GM19463 (cell line): ENCODE results near the gene CLEC11A.

Experiments used
- ATAC-seq: cut with Tn5 transposase; IDR thresholded peaks from one replicate; pipeline ENCODE4 v1.9.1; 2021; ENCODE audit warnings: mild to moderate bottlenecking, moderate library complexity; ENCODE audit not compliant: unreplicated experiment

CLEC11A gene, protein sequence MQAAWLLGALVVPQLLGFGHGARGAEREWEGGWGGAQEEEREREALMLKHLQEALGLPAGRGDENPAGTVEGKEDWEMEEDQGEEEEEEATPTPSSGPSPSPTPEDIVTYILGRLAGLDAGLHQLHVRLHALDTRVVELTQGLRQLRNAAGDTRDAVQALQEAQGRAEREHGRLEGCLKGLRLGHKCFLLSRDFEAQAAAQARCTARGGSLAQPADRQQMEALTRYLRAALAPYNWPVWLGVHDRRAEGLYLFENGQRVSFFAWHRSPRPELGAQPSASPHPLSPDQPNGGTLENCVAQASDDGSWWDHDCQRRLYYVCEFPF

DNA sequence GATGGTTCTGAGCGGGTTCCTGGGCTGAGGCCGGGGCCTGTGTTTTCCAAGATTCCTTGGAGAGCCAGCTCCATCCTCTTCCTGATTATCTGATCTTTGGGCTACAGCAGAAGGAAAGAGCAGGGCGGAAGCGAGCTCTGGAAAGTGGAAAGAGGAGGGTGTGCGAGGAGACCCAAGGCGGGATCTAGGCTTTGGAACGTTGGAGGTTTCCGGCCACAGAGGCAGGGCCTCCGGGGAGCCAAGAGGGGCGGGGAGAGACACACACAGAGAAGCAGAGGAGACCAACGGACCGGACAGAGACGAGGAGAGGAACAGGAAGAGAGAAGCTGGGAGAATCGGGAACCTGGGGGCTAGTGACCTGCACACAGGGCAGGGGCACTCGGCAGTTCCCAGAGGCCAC is at the start of gene CLEC11A:
Gene CLEC11A, plus strand, starts transcription at position 296 of the 400 bp plus-strand sequence. CDS start 162 bp downstream, outside the sequence.
- ATAC-seq: no peak

DNA sequence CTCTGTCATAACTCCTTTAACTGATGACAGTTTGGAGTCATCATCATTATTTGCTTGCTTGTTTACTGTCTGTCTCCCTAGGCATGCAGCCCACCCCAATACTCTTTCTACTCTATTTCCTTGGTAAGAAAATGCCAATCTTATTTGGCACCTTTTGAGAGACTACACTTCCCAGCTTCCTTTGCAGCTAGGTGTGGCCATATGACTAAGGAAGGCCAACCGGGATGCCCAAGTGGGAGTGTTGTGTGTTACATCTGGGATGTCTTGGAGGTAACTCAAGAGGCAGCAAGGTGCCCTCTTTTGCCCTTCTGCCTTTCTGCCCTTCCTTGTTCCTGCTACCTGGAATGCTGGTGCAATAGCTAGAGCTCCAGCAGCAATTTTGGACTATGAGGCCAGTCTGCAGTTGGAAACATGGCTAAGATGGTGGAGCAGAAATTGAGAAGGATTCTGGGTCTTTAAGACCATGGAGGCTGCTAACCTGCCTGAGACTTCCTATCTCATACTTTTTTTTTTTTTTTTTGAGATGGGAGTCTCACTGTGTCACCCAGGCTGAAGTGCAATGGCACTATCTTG is 46.5 kb upstream of the CLEC11A start:
- no peak for ATAC-seq

DNA sequence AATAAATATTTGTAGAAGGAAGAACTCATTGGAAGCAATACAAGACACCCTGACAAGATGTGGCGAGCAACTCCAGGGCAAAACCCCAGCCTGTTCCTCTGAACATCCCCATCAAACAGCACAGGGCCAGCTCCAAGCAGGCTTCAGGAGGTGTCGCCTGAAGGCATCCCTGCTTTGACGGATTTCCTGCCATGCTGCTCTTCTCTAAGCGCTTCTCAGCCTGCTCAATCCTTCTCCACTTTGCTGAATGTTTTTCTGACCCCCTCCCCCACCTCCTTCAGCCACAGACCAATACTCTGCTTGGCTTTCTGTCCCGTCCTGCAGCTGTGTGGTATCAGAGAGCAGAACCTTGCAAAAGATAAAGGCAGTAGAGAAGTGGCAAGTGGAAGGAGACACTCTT is 45.5 kb upstream of the CLEC11A start:
- ATAC-seq: no peak

DNA sequence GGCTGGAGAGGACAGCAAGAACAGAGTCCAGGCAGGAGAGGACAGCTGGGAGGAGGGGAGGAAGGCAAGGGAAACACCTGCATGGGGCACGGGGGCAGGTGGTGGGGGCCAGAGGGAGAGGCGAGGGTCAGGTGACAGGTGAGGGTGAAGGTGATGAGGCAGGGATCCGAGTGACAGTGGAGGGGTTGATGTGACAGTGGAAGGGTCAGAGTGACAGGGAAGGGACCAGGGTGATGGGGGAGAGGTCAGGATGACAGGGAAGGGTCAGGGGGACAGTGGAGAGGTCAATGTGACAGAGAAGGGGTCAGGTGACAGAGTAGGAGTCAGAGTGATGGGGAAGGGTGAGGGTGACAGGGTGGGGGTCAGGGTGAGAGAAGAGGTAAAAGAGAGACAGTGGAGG is 44.8 kb upstream of the CLEC11A start:
- ATAC-seq: no peak

DNA sequence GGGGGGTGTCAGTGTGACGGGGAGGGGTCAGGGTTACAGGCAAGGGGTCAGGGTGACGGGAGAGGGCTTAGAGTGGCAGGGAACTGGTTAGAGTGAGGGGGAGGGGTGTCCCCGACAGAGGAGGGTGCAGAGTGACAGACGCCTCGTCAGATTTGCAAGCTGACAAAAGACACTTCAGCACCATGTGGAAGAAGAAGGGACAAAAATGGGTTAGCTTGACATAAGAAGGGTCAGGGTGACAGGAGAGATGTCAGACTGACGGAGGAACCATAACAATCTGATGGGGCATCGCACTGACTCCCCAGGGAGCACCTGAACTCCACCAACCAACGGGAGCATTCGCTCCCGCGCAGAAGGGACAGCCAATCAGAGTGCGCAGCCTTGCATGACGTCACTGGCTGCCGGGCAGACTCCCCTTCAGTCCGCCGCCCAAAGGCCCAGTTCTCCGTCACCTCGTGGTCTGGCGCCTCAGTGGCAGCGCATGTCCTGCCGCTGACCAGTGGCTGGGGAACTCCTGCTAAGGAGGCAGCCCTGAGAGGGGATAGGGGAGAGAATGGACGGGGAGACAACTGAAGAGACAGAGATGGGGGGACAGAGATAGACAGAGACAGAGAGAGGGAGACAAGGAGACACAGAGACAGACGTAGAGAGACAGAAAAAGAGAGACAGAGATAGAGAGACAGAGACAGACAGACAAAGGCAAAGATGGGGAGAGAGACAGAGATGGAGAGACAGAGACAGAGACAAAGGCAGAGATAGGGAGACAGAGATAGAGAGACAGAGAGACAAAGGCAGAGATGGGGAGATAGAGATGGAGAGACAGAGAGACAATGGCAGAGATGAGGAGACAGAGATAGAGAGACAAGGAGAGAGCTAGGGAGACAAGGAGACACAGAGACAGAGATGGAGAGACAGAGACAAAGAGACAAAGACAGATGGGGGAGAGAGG is 43.7 kb upstream of the CLEC11A start:
- ATAC-seq: peak; percentile 72

DNA sequence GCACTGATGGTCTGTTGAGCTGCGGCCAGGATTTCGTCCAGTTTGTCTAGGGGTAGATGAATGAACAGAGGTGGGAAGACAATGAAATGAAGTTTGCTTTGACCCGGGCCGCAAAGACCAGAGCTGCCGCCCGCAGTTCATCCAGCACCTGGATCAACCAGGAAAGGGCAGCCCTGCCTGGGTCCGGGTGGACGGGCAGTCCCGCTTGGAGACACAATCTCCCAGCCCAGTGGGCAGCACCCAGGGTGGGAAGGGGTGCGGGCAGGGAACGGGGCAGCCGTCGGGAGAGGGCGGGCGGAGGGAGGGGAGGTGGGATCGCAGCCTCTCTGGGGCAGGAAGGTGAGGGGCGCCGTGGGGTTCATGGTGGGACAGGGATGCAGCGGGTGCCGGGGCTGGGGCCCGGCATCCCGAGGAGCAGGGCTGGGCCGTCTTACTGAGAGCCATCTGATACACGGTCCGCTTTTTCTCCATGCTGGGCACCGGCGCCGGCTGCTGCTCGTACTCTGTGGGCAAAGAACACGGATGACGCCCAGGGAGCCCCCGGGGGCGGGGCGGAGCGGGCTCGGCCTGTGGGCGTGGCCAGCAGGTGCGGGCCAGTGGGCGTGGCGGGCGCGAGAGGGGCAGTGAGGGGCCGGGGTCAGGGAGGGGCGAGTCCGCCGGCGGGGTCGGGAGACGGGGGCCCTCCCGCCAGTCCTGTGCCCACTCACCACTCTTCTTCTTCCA is 36.7 kb upstream of the CLEC11A start:
- no peak for ATAC-seq

DNA sequence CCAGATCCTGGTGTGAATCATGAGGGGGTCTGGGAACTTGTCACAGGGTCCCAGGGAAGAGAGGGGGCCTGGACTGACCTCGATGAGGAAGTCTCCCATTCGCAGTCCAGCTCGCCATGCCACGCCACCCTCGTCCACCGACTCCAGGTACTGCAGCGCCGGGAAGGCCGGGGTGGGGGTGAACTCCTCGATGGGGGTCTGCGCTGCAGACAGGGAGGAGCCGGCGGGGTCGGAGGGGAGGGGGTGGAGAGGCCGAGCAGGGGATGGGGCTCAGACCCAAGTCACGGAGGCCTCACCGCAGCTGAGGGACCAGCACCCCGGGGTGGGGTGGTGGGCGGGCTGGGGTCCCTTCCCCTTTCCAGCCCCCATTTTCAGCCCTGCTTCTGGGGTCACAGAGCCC is 34.4 kb upstream of the CLEC11A start:
- ATAC-seq: no peak

DNA sequence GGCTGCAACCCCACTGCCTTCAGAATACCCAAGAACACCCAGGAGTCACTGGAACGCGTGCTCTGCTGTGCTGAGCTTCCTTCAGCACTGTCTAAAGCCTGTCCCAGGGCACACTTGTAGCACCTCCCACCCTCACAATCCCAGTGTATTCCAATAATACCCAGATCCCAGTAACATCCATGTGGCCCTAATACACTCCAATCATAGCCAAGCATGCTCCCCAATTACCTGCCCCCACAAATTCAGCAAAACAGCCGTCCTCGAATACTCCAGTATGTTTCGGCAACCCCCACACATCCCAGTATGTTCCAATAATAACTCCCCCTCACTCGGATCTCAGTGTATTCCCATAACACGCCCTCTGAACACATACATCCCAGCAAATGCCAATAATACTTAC is 32.7 kb upstream of the CLEC11A start:
- ATAC-seq: no peak

DNA sequence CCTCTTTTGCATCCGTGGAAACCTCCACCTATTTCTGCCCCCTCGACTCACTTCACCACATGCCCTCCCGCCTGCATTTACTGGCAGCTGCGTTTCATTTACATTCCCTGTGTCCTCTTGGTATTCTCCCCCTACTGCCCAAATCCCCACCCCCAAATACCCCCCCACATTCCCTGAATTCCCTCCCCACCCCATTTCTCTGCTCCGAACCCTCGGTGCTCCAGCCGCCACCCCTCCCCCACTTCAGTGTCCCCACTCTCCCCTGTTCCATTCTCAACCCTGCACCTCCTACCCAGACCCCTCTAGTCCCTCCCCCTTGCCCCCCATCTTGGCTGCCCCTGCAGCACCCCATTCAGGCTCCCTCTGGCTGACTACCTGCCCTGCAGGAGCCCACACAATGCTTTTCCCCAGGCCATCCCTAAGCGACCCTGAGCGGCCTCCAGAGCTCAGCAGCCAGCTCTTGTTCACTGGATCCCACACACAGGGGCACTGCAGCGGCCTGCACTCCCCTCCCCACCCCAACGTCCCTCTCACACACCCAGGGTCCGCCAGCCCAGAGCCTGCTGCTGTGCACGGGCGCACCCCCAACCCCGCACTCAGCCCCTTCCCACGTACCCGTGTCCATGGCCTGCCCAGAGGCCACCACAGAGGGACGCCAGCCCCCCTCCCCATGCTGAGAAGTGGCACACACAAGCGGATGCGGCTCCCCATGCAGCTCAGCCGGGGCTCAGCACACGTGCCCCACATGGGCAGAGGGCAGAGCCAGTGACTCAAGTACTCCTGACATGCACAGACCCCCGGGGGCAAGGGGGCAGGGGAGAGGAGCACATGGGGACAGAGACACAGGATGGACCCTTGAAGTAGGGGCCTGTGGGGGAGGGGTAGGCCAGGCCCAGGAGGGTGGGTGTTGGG is 29.8 kb upstream of the CLEC11A start:
- ATAC-seq: no peak

DNA sequence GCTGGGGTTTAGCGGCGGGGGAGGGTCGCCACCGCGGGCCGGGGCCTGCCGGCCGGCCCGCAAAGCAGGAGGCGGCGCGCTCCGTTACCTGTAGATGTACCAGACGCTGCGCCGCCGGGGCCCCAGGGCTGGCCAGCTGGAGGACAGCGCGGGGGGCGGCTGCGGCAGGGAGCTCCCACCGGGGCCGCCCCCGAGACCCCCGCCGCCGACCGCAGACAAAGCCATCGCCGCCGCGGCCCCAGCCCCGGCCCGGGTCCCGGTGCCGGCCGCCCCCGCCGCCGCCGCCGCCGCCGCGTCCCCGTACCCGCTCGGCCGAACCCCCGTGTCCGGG is 28.4 kb upstream of the CLEC11A start:
- no peak for ATAC-seq

DNA sequence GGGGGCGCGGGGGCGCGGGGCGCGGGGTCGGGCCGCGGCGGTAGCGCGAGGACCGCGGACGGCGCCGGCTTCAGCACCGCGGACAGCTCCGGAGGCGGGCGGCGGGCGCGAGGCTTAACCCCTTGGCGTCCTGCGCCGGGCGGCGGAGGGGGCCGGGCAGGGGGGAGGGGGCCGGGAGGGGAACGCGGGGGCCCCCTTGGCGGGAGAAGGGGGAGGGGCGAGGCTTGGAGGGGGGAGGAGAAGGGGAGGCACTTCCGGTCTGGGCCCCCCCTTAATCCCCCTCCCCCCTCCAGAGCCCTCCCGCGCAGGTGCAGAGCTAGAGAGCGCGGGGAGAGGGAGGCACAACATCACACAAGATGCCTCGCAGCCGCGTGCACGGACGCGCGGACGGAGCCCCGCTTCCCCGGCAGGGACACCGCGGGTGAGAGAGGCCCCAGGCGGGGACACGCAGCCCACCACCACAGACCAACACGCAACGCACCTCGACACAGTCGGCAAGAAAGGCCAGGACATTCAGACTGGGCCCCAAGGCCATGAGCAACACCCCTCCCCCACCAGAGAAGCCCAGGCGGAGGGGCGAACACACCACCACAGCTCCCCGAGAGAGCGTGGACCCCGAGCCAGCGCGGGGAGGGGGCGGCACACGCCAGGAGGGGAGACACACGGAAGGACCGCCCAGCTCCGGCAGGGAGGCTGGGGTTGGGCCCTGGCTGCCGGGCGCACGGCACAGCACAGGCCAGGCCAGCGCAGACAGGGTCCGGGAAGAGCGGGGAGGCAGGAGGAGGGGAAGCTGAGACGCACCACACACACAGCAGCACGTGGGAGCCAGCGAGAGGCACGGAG is 27.7 kb upstream of the CLEC11A start:
- no peak for ATAC-seq

DNA sequence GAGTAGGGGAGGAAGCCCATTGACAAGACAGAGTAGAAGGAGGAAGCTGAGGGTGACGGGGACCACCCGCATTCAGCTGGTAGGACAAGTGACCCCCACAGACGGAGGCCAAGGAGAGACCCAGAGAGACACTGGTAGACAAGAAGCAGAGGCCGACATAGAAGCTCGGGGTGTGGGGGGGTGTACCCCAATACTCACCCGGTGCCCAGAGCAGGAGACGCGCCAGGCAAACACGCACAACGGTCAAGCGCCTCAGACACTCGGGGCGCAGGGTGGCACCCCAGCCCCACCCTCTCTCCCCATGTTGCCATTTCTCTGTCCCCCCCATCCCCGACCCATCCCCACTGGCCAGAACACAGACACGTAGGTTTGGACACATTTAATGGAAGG is 27.1 kb upstream of the CLEC11A start:
- ATAC-seq: no peak

DNA sequence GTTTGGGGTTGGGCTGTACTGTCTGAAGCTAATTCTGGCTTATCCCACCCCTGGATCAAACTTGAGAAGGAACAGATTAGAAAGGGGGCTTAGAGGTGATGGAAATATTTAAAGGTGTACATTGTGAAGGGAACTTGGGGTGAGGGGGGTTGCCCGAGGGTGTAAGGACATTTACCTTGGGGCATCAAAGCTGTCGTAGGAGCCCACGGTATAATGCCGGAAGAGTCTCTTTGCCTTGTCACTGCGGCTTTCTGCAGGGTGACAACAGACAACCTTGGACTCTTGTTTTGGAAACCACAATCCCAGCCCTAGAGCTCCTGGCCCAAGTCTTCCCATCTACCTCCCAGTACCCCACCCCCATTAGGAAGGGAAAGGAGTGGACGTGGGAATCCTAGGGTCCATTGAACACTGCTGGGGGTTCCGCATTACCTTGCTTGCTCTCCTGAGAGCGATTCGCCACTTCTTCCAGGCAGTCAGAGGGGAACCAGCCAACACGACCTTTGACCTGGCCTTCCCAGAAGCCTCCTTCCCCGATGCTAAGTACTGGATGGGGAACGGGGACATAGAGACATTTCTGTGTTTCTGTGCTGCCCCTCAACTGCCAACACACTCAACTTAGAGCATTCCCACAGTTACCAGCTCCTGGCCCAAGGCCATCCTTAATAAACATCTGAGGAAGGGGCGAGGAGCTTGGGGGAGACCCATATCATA is 25.6 kb upstream of the CLEC11A start:
- no peak for ATAC-seq

DNA sequence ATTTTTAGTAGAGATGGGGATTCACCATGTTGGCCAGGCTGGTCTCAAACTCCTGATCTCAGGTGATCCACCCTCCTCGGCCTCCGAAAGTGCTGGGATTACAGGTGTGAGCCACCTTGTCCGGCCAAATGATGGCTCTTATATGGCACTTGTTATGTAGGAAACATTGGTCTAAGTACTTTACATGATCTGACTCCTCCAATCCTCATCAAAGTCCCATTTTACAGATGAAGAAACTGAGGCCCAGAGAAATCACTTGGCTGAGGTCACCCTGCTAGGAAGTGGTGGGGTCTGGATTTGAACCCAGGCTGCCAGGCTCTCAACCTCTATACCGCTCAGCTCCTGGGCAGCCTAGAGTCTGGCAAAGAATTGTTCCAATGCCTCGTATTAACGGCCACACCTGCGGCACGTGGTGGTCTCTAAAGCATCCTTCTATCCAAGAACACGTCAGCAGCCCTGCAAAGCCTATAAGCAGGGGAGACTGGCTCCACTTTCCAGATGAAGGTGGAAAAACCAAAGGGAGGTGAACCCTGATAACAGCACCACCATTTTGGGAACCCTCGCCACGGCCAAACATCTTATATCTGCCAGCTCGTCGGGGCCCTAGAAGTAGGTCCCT is 21.7 kb upstream of the CLEC11A start:
- ATAC-seq: no peak

DNA sequence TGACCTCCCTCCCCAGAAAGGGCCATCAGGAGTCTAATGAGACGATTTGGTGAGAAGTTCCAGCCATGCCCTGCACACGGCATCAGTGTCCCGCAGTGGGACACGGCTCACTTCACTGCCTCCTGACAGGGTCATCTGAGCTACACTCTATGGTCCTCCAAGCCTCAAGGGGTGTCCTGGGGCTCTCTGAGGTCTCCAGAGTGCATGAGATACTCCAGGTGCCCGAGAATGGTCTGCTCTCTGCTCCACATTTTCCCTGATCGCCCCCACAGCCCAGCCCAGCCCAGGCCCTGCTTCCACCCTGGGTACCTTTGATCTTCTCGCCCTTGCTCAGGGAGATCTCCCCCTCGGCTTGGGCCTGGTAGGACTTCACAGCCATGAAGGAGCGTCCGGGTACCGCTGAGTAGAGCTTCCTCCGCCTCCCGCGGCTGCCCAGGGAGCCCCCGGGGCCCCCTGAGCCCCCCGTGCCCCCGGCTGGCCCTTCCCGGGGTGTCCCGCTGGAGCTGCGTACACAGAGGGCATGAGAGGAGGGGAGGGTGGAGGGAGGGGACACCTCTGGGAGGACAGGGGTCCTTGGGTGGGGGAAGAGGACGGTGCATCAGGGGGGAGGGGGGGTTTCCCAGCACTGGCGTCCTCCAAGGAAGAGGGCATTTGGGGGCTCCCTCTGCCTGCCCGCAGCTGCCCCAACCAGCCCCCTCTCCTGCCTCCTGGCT is 20.9 kb upstream of the CLEC11A start:
- ATAC-seq: no peak

DNA sequence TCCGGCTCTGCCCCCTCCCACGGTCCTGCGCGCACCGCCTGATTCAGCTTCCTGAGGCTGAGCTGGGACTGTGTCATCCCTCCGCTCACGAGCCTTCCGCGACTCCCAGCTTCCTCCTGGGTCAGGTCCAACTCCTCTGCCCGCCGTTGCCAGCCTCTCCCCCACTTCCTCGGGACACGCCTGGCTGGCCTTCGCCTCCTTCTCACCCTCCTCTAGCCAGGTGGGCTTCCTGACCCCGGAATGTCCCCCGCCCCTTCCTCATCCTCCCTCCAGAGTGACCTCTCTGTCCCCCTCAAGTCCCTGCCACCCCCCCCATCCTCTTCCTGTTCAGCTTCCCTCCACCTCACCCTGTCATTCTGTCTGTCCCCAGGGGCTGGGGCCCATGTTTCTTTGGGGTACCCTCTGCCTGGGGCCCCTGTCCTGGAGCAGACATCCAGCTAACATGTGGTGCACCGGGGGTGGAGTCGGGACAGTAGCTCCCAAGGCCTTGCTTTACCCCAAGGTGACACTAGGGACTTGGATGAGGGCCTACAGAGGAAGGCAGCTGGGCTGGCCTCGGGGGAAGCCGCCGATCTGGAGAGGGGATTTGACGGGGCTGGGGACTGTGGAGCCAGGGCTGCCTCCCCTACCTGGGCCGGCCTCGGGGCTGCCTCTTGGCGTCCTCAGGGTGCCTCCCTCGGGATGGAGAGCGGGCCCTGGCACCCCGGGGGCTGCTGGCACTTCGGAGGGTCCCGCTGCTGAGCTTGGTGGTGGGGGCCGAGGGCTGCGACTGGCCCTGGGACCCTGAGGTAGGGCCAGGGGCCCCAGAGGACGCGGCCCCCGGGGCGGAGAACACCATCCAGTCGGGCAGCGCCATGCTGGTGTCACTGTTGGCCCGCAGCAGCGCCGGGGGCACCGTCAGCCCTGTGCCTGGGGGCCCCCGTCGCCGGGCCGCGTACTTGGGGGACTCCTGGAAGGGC is 20.0 kb upstream of the CLEC11A start:
- no peak for ATAC-seq
